Breast epithelium (tissue), 4 donors: Measurements from ENCODE around the gene ARCN1. TPM values are rescaled to one million over a fixed set of nuclear protein-coding genes. Genes with fewer than 3 reads are reported as not detected.
"Not testable (repeated sequence)": the region's sequence is repeated elsewhere in the genome, so short reads cannot be mapped to it uniquely, and the experiment has no call there.

Experiments used
- DNase-seq, 2 donors: peaks; one replicate each; pipeline ENCODE4 v3.0.0-alpha.2; 2019; ENCODE audit warnings: low spot score in 2 of 2
- H3K27ac ChIP-seq, 2 donors: fragments of 200-600 bp; sonication (generic) in 1 of 2; one replicate each; pipeline ENCODE4 v1.5.1; 2016 to 2019; ENCODE audit warnings: mild to moderate bottlenecking in 1 of 2
- H3K27me3 ChIP-seq, 2 donors: fragments of 200-600 bp; sonication (generic) in 1 of 2; one replicate each; pipeline versions ENCODE4 v1.5.1 to v1.6.0; 2017 to 2019; ENCODE audit warnings: control low read depth in 1 of 2, mild to moderate bottlenecking in 1 of 2
- H3K36me3 ChIP-seq: fragments of 200-600 bp; one replicate; pipeline ENCODE4 v1.5.1; 2019
- H3K4me1 ChIP-seq, 2 donors: fragments of 200-600 bp; sonication (generic); one replicate each; pipeline ENCODE4 v1.5.1; 2016 to 2019; ENCODE audit warnings: control low read depth in 1 of 2
- H3K4me3 ChIP-seq, 3 donors: fragments of 200-600 bp; sonication (generic); 1 replicate in 2 of 3; 2 replicates in 1 of 3; pipeline ENCODE4 v1.5.1; 2016 to 2019; ENCODE audit warnings: mild to moderate bottlenecking in 3 of 3, moderate library complexity in 2 of 3
- H3K9me3 ChIP-seq, 2 donors: fragments of 200-600 bp; sonication (generic) in 1 of 2; one replicate each; pipeline ENCODE4 v1.5.1; 2016 to 2019; ENCODE audit warnings: control low read depth in 1 of 2
- CTCF ChIP-seq, 3 donors: fragments of 450-650 bp; IDR thresholded peaks; one replicate each; pipeline ENCODE4 v1.5.1; 2016 to 2017; ENCODE audit warnings: antibody characterized with exemption in 3 of 3, mild to moderate bottlenecking in 3 of 3, moderate library complexity in 3 of 3
- POLR2A ChIP-seq: fragments of 450-650 bp; IDR thresholded peaks from one replicate; pipeline ENCODE4 v1.6.1; 2016; ENCODE audit warnings: antibody characterized with exemption, mild to moderate bottlenecking, moderate library complexity
- POLR2AphosphoS5 ChIP-seq, 3 donors: sonication (generic); formaldehyde crosslinking; IDR thresholded peaks; one replicate each; pipeline ENCODE4 v1.6.1; 2017; ENCODE audit warnings: antibody characterized with exemption in 3 of 3
- intact Hi-C: fragments of 100-400 bp; cut with DNase I; formaldehyde crosslinking; loops from one replicate; pipeline ENCODE4 v1.15.1; 2023; ENCODE audit warnings: low total_unique reads
- total RNA-seq, 3 donors: library from RNA; depleted of rRNA; stranded (reverse); fragments of >200 nt; gene quantifications; one replicate each; pipeline ENCODE4 v1.1.0, GENCODE V29; 2016

The ARCN1 gene
- total RNA-seq, 3 donors from 2014 or later: 94.1 to 99.1 (median 98.6) TPM

DNA sequence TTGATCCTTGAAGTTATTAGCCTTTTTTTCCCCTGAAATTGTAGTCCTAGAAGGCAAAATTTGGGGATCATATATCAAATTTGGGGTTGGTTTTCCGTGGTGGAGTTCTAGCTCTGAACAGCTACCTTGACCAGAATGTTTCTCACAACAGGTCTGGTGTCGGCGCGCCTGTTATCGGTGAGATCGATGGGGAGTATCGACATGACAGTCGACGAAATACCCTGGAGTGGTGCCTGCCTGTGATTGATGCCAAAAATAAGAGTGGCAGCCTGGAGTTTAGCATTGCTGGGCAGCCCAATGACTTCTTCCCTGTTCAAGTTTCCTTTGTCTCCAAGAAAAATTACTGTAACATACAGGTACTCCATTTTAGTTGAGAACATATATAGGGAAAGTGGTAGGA, 25.3 kb downstream of the ARCN1 start:
- Histone ChIP-seq H3K27ac (no peak overlapping the region), H3K36me3 (peaks cover 7% of the 10 kb centered on the region), H3K9me3 (no peaks in the 10 kb centered on the region), H3K27me3 (no peaks in the 10 kb centered on the region), H3K4me3 (no peak overlapping the region), H3K4me1 (no peaks in the 10 kb centered on the region)
- no peak for DNase-seq
- TF ChIP-seq POLR2AphosphoS5 (IDR thresholded peaks at IDR 0.05): no peak
- TF ChIP-seq POLR2A: no peak
- TF ChIP-seq CTCF (IDR thresholded peaks at IDR 0.05): no peak
- intact Hi-C loops: no loop called here

DNA sequence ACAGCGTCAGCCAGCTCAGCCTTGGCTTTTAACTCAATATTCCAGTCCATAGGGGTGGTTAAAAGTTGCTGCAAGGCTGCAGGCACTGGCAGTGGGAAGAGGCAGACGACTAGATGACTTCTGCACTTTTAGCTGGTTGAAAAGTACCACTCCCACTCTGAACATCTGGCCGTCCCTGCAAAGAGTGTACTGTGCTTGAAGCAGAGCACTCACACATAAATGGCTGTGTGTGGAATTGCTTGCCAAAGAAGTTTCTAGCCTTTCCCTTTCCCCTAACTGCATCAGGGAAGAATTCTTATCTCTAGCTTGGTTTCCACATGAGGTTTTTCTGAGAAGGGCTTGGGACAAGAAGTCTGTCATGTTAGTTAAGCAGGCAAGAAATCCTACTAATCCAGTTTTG, 30.1 kb downstream of the ARCN1 start:
- intact Hi-C loops: no loop called here
- DNase-seq: no peak

GRCh38 chr11:118603709-118604108, 31.5 kb downstream of the ARCN1 start:
- H3K9me3 ChIP-seq, H3K4me1 ChIP-seq, H3K36me3 ChIP-seq, H3K27me3 ChIP-seq, DNase-seq, H3K4me3 ChIP-seq, intact Hi-C loops: not testable (repeated sequence)
- peak overlapping the region in 1 of 2 donors; percentile 94 for H3K27ac ChIP-seq

More for the DNA sequence above, 30.1 kb downstream of the ARCN1 start:
- H3K9me3 ChIP-seq: no peaks in the 10 kb centered on the region
- no peaks in the 10 kb centered on the region for H3K27me3 ChIP-seq
- no peaks in the 10 kb centered on the region for H3K36me3 ChIP-seq
- TF ChIP-seq POLR2AphosphoS5 (IDR thresholded peaks at IDR 0.05) (no peak), CTCF (IDR thresholded peaks at IDR 0.05) (no peak), POLR2A (no peak)
- peak overlapping the region; percentile 2 to 28 for H3K27ac ChIP-seq
- peaks cover 0 to 6% of the 10 kb centered on the region in 2 donors for H3K4me1 ChIP-seq
- H3K4me3 ChIP-seq: no peak overlapping the region

DNA sequence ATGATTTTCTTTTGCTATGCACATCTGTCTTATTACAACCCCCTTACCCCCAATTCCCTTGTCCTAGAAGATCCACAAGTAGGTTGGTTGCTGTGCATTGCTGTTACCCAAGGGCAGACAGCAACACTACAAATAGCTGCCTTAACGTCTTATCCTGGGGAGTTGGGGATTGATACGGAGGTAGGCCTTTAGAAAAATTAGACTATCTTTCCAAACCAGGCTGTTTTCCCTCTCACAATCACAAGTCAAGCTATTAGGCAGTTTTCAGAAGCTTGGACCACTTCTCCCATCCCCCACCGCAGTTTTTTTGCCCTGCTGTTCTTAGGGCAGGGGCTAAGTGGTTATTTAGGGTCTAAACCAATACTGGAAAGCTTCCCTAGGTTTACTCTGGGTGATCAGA, 32.4 kb downstream of the ARCN1 start:
- no peaks in the 10 kb centered on the region for H3K36me3 ChIP-seq
- peaks cover 0 to 6% of the 10 kb centered on the region in 2 donors for H3K4me1 ChIP-seq
- no peak for DNase-seq
- H3K27ac ChIP-seq: peak overlapping the region; percentile 50 to 94
- no peaks in the 10 kb centered on the region for H3K27me3 ChIP-seq
- no peak overlapping the region for H3K4me3 ChIP-seq
- TF ChIP-seq CTCF (IDR thresholded peaks at IDR 0.05): no peak
- no peak for TF ChIP-seq POLR2A
- no peak for TF ChIP-seq POLR2AphosphoS5 (IDR thresholded peaks at IDR 0.05)
- H3K9me3 ChIP-seq: no peaks in the 10 kb centered on the region
- intact Hi-C loops: no loop called here

- Histone ChIP-seq H3K27me3 (peaks cover 0 to under 1% of the 10 kb centered on the region in 2 donors), H3K4me1 (peaks cover 0 to 6% of the 10 kb centered on the region in 2 donors), H3K4me3 (no peak overlapping the region), H3K36me3 (no peaks in the 10 kb centered on the region), H3K9me3 (no peaks in the 10 kb centered on the region), H3K27ac (peak overlapping the region; percentile 50 to 94)
- DNase-seq: no peak
- intact Hi-C loops: no loop called here
- TF ChIP-seq POLR2AphosphoS5 (IDR thresholded peaks at IDR 0.05) (peak; percentile 88 to 99 (median 99)), POLR2A (no peak), CTCF (IDR thresholded peaks at IDR 0.05) (no peak)
These were observed 33.1 kb downstream of the ARCN1 start for GRCh38 chr11:118605116-118605867.
